Lower lobe of right lung (tissue), 2 donors: ENCODE results near the gene SH3GL1. TPM values are rescaled to one million over a fixed set of nuclear protein-coding genes. Genes with fewer than 3 reads are reported as not detected.

Source experiments
- ATAC-seq, 2 donors: fragments of 200-7000 bp; cut with Tn5 transposase; one replicate each; pipeline ENCODE4 v1.9.1; 2020 to 2022; ENCODE audit warnings: mild to moderate bottlenecking in 2 of 2, moderate library complexity in 2 of 2
- DNase-seq: peaks from one replicate; pipeline ENCODE4 v3.0.0-alpha.2; 2020
- H3K27ac ChIP-seq: fragments of 200-600 bp; one replicate; pipeline ENCODE4 v1.8.0; 2022
- H3K27me3 ChIP-seq: fragments of 200-600 bp; one replicate; pipeline ENCODE4 v1.8.0; 2022; ENCODE audit warnings: low read depth
- H3K36me3 ChIP-seq: fragments of 200-600 bp; one replicate; pipeline ENCODE4 v1.8.0; 2022; ENCODE audit warnings: mild to moderate bottlenecking
- H3K4me1 ChIP-seq: fragments of 200-600 bp; one replicate; pipeline ENCODE4 v1.8.0; 2022
- H3K4me3 ChIP-seq: fragments of 200-600 bp; one replicate; pipeline ENCODE4 v1.8.0; 2022; ENCODE audit warnings: mild to moderate bottlenecking
- H3K9me3 ChIP-seq: fragments of 200-600 bp; one replicate; pipeline ENCODE4 v1.8.0; 2022
- CTCF ChIP-seq: fragments of 200-600 bp; IDR thresholded peaks from one replicate; pipeline ENCODE4 v1.8.0; 2022; ENCODE audit warnings: antibody characterized with exemption, mild to moderate bottlenecking
- intact Hi-C: fragments of 100-400 bp; cut with DNase I; formaldehyde crosslinking; loops from one replicate; pipeline ENCODE4 v1.11.0; 2022
- long read RNA-seq: library from polyadenylated mRNA; unstranded; transcript quantifications from one replicate; pipeline ENCODE4 v2.0.0, GENCODE V29; 2021
- total RNA-seq: library from RNA; stranded (reverse); fragmentation: NEBNext Ultra II Directional; extraction: Animal tissue kit (Norgen Biotek cat#: 25700); gene quantifications from one replicate; pipeline ENCODE4 v1.2.1, GENCODE V29; 2021
- donor health status: DM: no; HTN: yes; CAD: no; lungs with severe emphysema.

Gene SH3GL1
- 44.3 TPM for total RNA-seq
- long read RNA-seq, transcript SH3GL1-201 (10 exons, 2,516 nt) = major isoform, 89 of 129 reads
- long read RNA-seq, partial matches to known transcripts = 11 of 129 reads
- long read RNA-seq, other reads (novel, unspliced or antisense) = 29 of 129 reads

GRCh38 chr19:4400135-4400936 lies at the start of gene SH3GL1:
TSS of gene SH3GL1 (minus strand) at chr19:4400547. CDS start at chr19:4400368, 179 bp downstream.
- Histone ChIP-seq H3K27ac (peak within 1 kb of the TSS; percentile 94), H3K36me3 (peaks cover 28% of the 10 kb centered on the region), H3K4me1 (peaks cover 51% of the 10 kb centered on the region), H3K27me3 (no peaks in the 10 kb centered on the region), H3K9me3 (no peaks in the 10 kb centered on the region), H3K4me3 (peak within 1 kb of the TSS; percentile 97)
- ATAC-seq = peak; percentile 82 to 94
- DNase-seq = peak; percentile 95
- intact Hi-C loops = no loop called here
- peak; percentile 81 for TF ChIP-seq CTCF

GRCh38 chr19:4449639-4450028 lies 49.3 kb upstream of the SH3GL1 start:
- no peak overlapping the region for H3K27ac ChIP-seq
- ATAC-seq (no peak), DNase-seq (no peak)
- H3K4me1 ChIP-seq = no peaks in the 10 kb centered on the region
- intact Hi-C loops = no loop called here
- peaks cover 98% of the 10 kb centered on the region for H3K36me3 ChIP-seq
- H3K9me3 ChIP-seq = no peaks in the 10 kb centered on the region
- no peak overlapping the region for H3K4me3 ChIP-seq
- H3K27me3 ChIP-seq = no peaks in the 10 kb centered on the region
- no peak for TF ChIP-seq CTCF

- DNase-seq (no peak), ATAC-seq (peak in 1 of 2 donors; percentile 6)
- intact Hi-C loops = no loop called here
- Histone ChIP-seq H3K4me1 (no peaks in the 10 kb centered on the region), H3K27me3 (no peaks in the 10 kb centered on the region), H3K36me3 (peaks cover 100% of the 10 kb centered on the region), H3K4me3 (no peak overlapping the region), H3K9me3 (no peaks in the 10 kb centered on the region), H3K27ac (no peak overlapping the region)
- no peak for TF ChIP-seq CTCF
Observed at GRCh38 chr19:4449022-4449638, 48.8 kb upstream of the SH3GL1 start.

- H3K4me3 ChIP-seq = no peak overlapping the region
- intact Hi-C loops = no loop called here
- ATAC-seq (no peak), DNase-seq (no peak)
- no peak overlapping the region for H3K27ac ChIP-seq
- no peaks in the 10 kb centered on the region for H3K27me3 ChIP-seq
- no peak for TF ChIP-seq CTCF
- H3K36me3 ChIP-seq = peaks cover 93% of the 10 kb centered on the region
- no peaks in the 10 kb centered on the region for H3K9me3 ChIP-seq
- H3K4me1 ChIP-seq = no peaks in the 10 kb centered on the region
Observed at GRCh38 chr19:4448147-4448985, 48.0 kb upstream of the SH3GL1 start.
